GM21528 (cell line): ENCODE measurements around the gene WDR54.
"Not testable (repeated sequence)": the region's sequence is repeated elsewhere in the genome, so short reads cannot be mapped to it uniquely, and the experiment has no call there.

ENCODE experiments used
- ATAC-seq: cut with Tn5 transposase; IDR thresholded peaks from one replicate; pipeline ENCODE4 v1.9.1; 2021; ENCODE audit warnings: mild to moderate bottlenecking, moderate library complexity; ENCODE audit not compliant: unreplicated experiment, low FRiP score

Gene WDR54

GRCh38 chr2:74401891-74402290 is 19.6 kb upstream of the WDR54 start:
- no peak for ATAC-seq

GRCh38 chr2:74406035-74406434 is 15.5 kb upstream of the WDR54 start:
- ATAC-seq, result no peak

DNA sequence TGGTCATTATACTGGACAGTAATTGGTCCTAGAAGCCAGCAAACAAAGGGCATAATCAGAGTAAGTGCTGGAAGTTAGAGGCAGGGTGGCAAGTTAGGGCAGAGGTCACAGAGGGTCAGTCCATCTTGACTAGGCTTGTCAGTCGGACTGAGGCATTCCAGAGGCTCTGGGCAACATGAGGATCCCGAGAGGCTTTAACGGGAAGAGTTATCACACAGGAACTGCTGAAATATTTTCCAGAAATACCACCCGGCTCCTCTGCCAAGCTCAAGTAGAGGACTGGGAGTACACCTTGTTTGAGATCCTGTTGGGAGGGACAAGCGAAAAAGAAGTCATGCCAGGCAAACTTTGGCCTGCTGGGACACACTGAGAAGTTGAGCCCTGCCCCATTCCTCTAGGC is 13.8 kb upstream of the WDR54 start:
- no peak for ATAC-seq

GRCh38 chr2:74413001-74413698 is 8.4 kb upstream of the WDR54 start:
- no peak for ATAC-seq

- ATAC-seq, result no peak
These were observed 7.1 kb upstream of the WDR54 start for GRCh38 chr2:74414441-74414840.

GRCh38 chr2:74414881-74415761 is 6.4 kb upstream of the WDR54 start:
- ATAC-seq, result no peak

- ATAC-seq, result no peak
These were observed 5.7 kb upstream of the WDR54 start for GRCh38 chr2:74415762-74416395.

DNA sequence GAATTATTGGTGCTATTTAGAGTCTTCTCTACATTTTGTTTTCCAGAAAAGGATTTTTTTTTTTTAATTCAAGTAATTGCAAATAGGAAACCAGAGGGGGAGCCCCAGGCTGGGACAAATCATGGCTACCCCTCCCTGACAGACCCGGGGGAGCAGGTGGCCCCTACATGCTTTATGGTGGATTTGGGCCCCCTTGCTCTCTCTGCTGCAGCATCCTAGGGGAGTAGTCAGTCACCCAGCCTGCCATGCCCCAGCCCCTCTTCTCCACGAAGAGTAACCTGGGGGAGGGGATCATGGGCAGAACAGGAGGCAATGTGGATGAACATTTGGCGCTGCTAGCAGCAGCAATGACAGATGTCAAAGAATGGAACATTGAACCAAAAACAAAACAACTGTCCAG is 4.8 kb upstream of the WDR54 start:
- ATAC-seq, result no peak

GRCh38 chr2:74417197-74417596 is 4.3 kb upstream of the WDR54 start:
- no peak for ATAC-seq

DNA sequence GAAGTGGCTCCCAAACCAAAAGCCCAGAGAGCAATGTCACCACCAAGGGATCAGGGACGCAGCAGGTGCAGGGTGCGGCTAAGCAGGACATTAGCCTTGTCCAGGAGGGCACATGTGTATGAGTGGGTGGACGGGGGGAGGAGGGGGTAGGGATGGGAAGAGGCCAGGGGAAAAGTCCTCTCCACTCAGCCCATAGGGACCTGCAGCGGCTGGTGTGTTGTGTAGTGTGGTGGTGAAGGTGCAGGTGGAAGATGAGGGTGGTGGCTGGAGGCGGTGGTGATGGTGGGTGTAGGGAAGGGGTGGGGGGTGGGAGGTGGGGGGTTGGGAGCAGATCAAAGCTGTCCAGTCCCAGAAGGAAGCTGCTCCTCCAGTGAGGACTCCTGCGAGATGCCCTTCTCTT is 3.8 kb upstream of the WDR54 start:
- ATAC-seq, result no peak

- ATAC-seq, result no peak
These were observed 3.2 kb upstream of the WDR54 start for GRCh38 chr2:74418312-74418711.

DNA sequence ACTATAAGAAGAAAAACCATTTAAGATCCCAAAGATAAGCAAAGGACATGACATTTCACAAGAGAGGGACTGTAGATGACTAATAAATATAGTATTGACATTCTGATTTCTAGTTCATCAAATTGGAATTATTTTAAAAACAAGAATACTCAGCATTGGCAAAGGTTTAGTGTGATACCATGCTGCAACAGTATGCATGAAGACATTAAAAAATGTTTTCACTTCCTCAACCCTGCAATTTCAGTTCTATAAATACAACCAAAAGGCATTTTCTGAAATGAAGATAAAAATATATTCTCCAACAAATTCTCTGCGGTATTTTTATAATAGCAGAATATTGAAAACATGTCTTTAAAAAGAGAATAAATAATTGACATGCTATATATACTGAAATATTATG is 2.2 kb upstream of the WDR54 start:
- ATAC-seq, result no peak

GRCh38 chr2:74420006-74420405 is 1.5 kb upstream of the WDR54 start:
- ATAC-seq, result no peak

DNA sequence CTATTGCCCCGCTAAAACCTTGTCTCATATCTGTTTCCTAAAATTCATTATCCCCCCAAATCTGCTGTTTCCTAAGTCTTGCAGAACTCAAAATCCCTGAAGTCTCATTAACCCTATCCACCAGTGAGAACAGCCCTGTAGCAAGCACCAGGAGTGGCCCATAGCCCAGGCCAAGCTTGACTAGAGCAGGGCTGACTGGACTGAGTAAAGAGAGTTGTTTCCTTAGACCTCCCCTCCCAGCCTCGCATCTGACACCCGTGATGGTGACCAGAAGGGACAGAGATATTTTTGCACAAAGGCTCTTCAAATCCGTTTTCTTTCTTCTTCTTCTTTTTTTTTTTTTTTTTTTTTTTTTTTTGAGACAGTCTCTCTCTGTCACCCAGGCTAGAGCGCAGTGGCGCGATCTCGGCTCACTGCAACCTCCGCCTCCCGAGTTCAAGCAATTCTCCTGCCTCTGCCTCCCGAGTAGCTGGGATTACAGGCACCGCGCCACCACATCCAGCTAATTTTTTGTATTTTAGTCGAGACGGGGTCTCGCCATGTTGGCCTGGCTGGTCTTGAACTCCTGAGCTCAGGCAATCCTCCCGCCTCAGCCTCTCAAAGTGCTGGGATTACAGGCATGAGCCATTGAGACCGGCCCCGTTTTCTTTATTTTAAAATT is 957 bp upstream of the WDR54 start:
- not testable (repeated sequence) for ATAC-seq

GRCh38 chr2:74423231-74424095 is 1.9 kb downstream of the WDR54 start:
- no peak for ATAC-seq

GRCh38 chr2:74424139-74424992 is 2.8 kb downstream of the WDR54 start:
- ATAC-seq, result no peak

- no peak for ATAC-seq
These were observed 3.5 kb downstream of the WDR54 start for GRCh38 chr2:74424995-74425406.

- no peak for ATAC-seq
These were observed 4.0 kb downstream of the WDR54 start for GRCh38 chr2:74425523-74425922.

- ATAC-seq, result no peak
These were observed 4.7 kb downstream of the WDR54 start for GRCh38 chr2:74426181-74426758.
